Stimulated activated CD4-positive, alpha-beta T cell treated with anti-CD3 and anti-CD28 coated beads, Interleukin-1b, Interleukin-23, amount 100 ng/mL, for 24 hours (primary cell): ENCODE data around the gene CCNE1.

Experiments used
- DNase-seq, 4 experiments: peaks; one replicate each; pipeline ENCODE4 v3.0.0-alpha.2; 2020; ENCODE audit warnings: low read depth in 4 of 4, low spot score in 1 of 4

Gene CCNE1

GRCh38 chr19:29841559-29842367, 30.0 kb downstream of the CCNE1 start:
- no peak for DNase-seq

DNA sequence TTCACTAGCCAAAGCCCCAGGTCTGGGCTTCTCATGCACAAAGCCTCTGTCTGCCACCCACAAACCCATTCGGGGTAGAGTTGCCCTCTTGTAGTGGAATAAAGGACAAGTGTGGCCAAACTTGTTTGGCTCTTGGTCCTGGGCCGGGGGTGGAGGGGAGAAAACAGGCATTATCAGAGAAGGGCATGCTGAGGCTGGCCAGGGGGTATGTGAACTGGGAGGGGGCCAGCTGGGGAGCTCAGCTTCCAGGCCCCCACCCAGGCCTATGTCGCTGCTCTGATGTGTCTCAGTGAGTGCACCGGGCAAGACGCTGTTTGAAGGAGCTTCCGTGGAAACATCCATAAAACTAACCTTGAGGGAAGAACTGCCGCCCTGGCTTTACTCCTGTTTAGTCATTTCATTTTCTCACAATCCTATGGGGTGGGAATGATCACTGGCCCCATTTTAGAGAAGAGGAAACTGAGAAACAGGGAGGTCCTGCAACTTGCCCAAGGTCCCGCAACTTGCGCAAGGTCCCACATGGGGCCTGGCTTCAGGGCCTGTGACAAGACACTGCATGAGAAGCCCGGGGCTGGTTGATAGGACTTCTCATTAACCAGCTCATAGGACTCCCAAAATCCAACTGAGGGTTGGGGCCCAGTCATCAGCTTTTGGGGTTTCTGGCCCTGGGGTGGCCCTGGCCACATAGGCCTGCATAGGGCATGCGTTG, 30.8 kb downstream of the CCNE1 start:
- no peak for DNase-seq

DNA sequence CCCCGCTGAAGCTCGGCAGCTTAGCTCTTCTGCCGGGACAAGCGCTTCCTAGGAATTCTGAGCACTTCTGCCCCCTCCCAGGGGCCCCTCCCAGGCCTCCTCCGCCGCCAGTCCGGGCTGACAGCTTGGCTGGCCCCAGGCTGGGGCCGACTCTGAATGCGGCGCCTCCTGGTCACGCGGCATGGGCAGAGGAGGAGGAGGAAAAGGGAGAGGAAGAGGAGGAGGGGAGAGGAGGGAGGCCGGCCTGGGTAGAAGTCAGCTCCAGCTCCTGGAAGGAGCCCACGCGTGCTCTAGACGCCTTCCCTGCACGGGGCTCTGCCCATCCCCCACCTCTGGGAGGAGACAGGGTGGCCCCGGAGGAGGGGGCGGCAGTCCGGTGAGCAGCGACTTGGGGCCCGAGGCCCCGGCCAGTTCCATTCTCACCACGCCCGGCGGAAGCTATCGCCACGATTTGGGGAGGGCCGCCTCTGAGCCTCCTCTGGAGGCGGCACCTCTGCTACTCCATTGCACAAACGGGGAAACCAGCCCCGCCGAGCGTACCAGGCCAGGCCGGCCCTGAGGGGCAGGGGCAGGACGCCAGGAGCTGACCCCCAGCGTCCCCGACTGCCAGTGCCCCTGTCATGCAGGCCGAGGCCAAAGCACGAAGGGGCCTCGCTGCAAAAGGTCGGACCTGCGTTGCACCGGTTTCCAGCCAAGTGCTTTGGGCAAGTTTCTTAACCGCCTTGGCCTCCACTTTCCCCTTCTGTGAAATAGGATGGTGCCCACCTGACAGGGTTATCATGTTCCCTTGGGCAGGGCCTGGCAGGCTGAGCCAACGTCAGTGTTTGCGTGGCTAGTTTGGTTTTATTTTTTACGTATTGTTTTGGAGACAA, 31.6 kb downstream of the CCNE1 start:
- no peak for DNase-seq

DNA sequence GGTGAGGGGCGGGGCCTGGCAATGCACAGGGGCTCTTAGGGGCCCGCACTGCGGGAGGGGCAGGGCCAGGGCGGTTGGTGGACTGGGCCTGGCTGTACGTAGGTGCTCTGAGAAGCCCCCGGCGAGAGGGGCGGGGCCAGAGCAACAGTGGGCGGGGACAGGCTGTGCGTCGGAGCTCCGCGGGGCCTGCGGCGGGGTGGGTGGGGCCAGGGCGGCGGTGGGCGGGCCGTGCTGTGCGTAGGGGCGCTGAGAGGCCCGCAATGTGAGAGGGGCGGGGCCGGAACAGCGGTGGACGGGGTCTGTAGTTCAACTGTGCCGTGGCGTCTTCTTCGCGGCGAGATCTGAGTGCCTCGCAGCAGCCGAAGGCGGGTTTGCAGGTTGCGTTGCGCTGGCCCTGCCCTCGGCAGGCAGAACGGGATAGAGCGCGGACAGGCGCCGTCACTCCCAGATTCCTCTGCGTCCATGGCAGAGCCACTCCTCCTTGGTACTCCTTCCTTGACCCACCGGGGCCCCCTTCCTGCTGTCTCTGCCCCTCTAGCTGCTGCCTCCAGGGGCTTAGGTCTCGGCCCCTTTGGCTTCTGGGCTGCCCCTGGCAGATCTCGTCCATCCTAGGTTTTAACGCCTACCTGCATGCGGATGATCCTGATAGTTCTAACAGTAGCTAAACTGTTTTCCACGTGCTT, 33.2 kb downstream of the CCNE1 start:
- DNase-seq: peak; percentile 92 to 98 (median 94)

DNA sequence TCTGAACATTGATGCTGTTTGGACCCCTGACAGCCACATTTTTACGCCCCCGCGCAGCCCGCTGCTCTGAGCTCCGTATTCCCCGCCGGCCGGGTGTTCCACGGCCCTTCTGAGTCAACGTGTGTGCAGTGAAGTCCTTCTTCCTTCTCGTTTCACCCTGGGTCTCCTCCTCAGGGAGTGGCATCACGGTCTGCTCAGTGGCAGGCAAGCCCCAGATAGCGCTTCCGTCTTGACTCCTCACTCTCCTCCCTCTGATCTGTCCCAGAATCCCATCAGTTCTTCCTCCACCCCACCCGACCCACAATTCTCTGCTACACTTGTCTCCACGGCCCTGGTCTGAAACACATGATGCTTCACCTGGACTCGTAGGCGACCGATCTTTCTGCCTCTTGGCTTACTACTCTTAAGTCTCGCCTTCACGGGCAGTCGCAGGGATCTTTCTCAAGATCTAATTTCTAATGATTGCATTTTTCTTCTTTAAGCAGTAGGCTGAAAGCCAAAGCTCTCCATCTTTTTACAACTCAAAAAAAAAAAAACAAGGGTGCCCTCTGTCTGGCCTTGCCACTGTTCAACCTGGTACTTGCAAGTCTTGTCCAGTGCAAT, 33.9 kb downstream of the CCNE1 start:
- DNase-seq: no peak

GRCh38 chr19:29849208-29849607, 37.4 kb downstream of the CCNE1 start:
- DNase-seq: no peak

DNA sequence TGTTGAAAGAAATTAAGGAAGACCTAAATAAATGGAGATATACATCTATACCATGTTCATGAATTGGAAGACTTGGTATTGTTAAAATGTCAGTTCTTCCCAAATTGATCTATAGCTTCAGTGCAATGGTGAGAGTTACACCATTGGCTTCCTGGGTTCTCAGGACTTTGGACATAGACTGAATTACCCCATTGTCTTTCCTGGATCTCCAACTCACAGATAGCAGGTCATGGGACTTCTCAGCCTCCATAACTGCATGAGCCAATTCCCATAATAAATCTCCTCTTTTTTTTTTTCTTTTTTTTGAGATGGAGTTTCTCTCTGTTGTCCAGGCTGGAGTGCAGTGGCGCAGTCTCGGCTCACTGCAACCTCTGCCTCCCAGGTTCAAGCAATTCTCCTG, 38.7 kb downstream of the CCNE1 start:
- DNase-seq: no peak

GRCh38 chr19:29851769-29852521, 40.2 kb downstream of the CCNE1 start:
- DNase-seq: no peak

DNA sequence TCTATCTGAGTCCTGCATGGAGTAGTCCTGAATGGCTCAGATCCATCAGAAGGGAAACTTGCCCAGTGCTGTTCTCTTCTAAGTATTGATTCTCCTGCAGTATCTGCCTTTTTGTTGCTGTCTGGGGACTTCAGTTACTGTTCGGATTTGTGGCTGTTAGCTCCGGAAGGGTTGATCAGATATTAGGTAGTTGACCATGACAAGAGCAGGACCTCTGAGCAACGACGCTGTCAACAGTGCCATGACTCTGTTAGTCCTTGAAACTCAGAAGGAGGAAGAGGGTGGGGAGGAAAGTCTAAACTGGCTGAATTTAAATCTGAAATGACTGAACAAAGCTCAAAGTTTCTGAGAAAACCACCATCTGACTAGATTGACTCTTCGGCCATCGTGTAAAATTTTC, 42.2 kb downstream of the CCNE1 start:
- no peak for DNase-seq

GRCh38 chr19:29855087-29855486, 43.3 kb downstream of the CCNE1 start:
- DNase-seq: no peak

DNA sequence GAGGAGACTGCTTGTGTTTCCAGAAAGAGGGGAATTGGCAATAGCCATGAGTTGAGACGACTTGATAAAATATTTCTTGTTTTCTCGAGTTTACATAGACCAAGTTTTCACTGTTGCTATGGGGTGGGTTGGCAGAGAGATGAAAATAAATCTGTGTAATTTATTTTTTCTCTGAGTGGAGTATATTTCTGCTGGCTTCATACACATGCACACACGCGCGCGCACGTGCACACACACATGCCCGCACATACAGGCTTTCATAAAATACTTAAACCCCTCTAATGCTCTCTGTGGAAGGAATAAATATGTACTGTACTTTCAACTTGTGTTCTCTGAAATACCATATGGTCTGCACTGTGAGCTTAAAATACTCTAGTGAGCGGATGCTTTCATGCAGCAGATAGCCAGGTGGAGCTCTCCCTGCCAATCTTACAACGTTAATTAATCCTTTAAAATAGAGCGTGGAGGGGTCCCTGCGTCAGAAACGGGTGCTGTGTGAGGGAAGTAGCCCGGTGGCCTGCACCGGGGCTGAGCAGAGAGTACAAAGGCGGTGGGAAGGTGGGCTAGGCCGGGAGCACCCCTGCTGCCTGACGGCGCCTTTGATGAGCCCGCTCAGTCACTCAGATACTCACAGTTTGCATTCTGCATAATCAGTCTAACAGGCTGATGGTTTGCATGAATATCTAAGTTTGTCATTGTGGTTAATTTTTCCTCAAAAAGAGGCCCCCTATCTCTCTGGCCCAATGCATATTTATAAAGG, 44.1 kb downstream of the CCNE1 start:
- DNase-seq: no peak

- no peak for DNase-seq
These were observed 46.3 kb downstream of the CCNE1 start for GRCh38 chr19:29858000-29858596.

DNA sequence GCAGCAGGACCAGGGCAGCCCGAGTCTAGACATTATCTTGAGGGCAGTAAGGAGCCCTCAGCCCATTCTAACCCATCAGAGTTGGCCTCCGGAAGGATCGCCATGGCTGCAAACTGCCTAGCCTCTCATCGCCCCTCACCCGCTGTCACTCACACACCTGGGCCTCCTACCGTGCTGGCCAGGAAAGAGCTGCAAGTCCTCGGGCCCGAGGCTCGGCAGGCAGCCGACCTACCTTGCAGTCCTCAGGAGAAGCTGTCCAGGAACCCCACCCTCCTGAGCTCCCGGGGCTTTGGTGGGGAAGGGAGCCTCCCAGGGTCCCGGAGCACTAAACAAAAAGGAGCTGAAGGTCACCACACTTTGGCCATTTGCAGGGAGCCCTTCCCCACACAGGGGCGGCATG, 46.8 kb downstream of the CCNE1 start:
- no peak for DNase-seq

GRCh38 chr19:29860492-29860891, 48.7 kb downstream of the CCNE1 start:
- no peak for DNase-seq

GRCh38 chr19:29861574-29861973, 49.8 kb downstream of the CCNE1 start:
- no peak for DNase-seq

- no peak for DNase-seq
These were observed 54.2 kb downstream of the CCNE1 start for GRCh38 chr19:29866011-29866410.

DNA sequence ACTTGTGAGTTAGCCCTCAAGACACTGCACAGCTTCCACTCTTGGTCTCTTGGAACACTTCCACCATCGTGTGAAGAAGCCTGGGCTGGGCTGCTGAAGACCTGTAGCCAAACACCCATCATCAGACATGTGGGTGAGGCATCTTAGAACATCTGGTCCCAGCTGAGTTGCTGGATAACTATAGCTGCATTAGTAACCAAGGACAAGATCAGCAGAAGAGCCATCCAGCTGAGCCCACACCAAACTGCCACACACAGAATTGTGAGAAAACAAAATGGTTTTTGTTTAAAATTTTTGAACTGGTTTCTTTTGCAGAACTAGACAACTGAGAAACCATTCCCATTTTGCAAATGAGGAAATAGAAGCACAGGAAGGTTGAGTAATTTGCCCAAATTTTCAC, 56.2 kb downstream of the CCNE1 start:
- DNase-seq: no peak

GRCh38 chr19:29871143-29871542, 59.4 kb downstream of the CCNE1 start:
- no peak for DNase-seq

- DNase-seq: no peak
These were observed 60.5 kb downstream of the CCNE1 start for GRCh38 chr19:29872224-29872731.
